HG02870 (cell line): ENCODE data around the gene CAT.

Experiments used
- ATAC-seq: cut with Tn5 transposase; IDR thresholded peaks from one replicate; pipeline ENCODE4 v1.9.1; 2021; ENCODE audit warnings: mild to moderate bottlenecking, moderate library complexity; ENCODE audit not compliant: unreplicated experiment

CAT gene

DNA sequence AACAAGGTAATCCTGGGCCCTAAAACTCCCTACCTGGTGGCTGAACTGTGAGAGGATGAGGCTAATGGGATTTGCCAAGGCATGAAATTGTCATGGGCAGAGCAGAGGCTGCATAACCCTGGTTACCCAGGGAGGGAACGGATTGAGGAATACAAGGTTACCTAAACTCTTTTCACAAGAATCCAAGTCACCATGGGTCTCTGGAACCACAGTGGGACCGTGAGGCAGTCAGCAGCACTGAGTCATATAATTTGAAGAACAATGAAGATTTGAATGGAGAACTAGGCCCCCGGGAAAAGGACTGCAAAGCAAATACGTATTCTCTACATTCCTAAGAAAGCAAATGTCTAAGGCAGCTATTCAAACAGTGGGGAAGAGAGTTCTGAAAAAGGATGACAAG is 19.8 kb downstream of the CAT start:
- ATAC-seq = no peak

DNA sequence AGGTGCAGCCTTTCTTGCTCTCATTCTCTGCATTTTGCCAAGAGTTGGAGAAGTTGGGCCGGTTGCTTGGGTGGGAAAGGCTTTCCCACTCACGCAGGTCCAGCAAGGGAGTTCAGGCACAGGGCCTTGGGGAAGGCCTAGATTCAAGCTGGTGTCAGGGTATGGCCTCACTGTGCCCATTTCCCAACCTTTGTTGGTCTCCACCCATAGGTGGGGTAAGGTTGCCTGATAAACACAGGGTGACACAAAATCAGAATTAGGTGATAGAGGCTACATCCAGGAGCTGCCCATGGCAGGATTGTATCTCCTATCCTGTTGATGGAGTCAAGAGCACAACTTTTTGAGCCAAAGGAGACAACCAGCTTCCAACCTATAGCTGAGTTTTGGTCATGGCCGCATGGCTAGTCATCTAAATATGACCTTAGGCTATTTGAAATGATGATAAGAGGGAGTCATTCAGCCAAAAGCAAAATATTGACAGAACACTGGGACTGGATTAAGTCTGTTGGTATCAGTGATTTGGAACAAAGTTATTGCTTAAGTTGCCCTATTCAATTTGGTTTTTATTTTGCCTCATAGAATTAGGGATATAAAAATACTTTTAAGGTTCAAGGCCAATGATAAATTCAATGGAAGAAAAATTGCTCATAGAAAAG is 20.9 kb downstream of the CAT start:
- ATAC-seq = no peak

DNA sequence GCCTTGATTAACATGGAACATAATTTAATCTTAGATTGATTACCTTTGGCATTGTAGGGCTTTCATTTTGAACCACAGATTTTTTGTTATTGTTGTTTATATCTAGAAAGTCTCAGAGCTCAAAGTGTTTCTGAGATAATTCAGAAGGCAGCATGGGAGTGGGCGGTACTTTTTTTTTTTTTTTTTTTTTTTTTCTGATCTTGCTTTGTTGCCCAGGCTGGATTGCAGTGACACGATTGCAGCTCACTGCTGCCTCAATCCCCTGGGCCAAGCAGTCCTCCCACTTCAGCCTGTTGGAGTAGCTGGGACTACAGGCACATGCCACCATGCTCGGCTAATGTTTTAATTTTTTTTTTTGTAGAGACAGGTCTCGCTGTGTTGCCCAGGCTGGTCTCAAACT is 21.5 kb downstream of the CAT start:
- ATAC-seq = no peak

DNA sequence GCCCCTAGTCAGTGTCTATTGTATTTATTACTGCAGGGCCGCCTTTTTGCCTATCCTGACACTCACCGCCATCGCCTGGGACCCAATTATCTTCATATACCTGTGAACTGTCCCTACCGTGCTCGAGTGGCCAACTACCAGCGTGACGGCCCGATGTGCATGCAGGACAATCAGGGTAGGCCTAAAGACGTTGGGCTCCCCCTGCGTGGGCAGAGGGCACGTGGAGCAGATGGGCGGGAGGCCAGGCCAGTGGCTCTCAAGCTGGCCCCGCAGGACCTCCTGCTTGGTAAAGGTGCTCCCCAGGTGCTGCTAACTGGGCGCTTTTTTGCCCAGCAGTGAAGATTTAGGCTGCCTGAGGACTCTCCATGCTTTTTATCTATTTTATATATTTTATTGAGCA is 22.5 kb downstream of the CAT start:
- no peak for ATAC-seq

DNA sequence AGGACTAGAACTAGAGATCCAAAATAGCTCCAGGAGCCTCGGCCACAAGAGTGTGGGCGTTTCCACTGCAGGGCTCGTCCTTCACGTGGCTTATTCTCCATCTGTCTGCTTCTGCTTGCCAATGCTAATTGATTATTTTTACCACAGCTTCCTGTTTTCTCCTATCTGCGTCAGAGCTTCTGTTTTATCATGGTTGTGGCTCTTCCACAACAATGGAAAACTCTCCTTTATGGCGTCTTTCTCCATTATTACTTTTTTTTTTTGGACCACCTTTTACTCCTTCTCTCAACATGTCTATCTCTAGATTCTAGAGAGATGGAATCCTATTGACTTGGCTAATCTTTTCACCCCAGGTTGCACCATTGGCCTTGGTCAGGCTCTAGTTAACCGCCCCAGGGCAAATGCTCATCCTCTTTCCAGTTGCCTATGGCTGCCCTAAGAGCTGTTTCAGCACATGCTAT is 25.9 kb downstream of the CAT start:
- ATAC-seq = no peak

DNA sequence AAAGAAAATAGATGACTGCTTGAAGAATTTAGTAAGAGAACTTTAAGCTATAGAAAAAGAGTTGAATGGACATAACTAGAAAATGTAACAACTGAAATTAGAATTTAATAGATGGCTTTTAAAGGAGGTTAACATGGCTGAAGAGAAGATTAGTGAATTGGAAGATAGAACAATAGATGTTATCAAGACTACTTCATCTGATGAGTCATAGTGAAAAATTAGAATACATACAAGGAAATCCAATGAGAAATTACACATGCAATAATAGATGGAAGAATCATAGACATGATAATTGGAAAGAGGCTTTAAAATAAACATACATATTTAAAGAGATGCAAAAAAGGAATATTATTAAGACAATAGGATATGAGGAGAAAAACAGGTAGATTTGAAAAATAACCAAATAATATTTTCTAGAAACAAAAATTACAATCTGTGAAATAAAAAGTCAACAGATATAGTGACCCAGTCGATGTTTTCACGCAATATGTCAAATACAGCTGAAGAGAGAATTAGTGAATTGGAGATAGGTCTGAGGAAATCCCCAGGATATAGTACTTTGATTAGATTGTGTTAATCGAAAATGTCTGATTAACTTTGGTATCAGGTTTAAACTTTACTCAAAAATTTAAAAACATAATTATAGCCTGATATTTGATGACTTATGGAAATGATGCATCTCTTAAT is 28.2 kb downstream of the CAT start:
- ATAC-seq = no peak

DNA sequence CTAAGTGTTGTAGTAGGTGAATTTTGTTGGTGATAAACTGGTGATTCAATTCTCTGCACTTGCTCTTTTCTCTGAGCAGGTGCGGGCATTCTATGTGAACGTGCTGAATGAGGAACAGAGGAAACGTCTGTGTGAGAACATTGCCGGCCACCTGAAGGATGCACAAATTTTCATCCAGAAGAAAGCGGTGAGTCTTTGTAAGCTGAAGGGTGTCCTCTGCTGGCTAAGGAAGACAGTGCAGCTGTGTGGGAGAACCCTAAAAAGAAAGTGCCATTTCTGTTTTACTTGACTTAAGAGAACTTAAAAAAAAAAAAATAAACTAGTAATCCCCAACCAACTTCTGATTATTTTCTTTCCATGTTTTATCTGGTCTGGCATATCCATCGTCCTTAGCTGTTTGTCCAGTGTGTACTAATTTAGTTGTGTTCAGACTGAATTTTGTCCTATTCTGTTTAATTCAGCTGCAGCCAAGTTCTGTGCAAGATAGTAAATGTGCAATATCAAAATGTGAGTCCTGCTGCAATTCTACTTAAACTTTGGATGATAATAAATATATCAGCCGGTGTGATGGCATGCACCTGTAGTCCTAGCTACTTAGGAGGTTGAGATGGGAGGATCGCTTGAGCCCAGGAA is 29.6 kb downstream of the CAT start:
- no peak for ATAC-seq

DNA sequence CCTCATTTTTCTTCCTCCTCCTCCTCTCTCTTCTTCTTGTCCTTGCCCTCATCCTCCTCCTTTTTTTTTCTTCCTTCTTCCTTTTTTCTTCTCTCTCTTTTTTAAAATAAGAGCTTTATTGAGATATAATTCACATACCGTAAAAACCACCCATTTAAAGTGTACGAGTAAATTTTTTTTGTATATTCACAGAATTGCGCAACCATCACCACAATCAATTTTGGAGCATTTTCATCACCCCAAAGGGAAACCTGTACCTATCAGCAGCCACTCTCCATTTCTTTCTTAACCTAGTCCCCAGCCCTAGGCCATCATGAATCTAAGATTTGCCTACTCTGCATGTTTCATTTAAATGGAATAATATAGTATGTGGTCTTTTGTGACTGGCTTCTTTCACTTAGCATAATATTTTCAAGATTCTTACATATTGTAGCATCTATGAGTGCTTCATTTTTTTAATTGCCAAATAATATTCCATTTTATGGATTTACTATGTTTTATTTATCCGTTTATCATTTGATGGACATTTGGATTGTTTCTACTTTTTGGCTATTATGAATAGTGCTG is 35.0 kb downstream of the CAT start:
- no peak for ATAC-seq

DNA sequence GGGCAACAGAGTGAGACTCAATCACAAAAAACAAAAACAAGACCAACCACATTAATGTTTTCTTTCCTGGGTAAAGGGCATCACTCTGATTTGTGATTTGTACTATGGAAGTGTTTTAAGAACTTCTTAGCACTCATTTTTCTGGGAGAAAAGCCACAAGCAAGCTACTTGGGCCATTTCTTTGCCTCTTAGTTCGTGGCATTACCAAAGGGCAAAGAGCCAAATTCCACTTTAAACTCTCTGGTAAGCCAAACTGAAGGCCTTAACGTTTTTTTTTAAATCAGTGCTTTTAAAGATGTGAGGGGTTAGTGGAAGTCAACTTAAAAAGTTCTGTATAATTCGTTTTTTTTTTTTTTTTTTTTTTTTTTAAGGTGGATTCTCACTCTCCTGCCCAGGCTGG is 36.9 kb downstream of the CAT start:
- ATAC-seq = no peak

DNA sequence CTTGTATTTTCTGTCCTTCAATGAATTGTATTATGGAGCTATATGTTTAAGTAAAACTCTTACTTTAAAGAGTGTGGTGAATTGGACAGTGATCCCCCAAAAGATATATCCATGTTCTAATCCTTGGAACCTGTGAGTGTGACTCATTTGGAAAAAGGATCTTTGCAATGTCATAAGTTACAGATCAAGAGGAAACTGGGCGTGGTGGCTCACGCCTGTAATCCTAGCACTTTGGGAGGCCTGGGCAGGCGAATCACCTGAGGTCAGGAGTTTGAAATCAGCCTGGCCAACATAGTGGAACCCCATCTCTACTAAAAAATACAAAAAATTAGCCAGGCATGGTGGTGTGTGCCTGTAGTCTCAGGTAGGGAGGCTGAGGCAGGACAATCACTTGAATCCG is 38.1 kb downstream of the CAT start:
- ATAC-seq = no peak

DNA sequence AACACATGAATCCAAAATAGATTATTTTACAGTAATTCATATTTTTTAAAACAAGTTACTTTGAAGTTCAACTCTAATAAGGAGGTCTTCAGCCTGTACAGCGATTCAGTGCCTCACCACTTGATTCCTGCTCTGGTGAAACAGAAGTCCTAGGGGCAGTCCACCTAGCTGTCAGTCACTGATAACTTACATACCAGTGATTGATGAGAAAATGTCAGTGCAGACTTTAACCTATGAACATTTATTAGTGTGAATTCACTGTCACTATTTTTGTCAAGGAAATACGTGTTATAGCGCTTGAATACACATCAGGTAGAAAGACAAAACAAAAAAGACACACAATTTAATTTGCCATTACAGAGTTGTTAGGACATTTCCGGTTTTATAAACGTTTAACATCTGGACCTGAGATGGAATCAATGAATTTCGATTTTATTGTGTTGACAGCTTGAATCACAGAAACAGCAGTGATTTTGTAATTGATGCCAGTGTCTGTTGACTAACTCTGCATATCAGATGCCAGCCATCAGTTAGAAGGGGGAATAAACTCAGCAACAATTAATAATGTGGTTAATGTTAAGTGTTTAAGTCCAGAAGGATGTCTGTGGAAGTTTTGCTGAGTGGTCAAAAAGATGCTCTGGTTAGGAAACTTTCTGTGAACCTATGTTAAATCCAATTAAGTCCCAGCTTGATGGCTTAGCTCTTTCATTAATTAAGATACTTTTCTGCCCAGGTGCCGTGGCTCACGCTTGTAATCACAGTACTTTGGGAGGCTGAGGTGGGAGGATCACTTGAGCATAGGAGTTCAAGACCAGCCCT is 40.3 kb downstream of the CAT start:
- ATAC-seq = no peak

DNA sequence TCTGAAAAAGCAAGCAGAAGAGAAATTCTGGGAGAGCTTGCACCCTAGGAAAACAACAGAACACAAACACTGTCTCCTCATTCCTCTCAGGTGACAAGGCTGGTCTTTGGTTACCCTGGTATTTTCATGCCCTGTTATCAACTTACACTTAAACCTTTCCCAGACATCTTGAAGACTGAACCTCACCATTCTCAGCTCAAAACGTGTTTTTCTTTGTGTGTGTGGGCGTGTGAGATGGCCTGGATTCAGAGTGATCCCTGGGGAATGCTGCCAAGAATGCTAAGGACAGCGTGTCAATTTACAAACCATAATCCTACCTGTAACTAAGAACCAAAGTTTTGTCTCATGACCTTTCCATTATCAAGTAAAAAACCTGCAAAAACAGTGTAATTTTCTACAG is 41.6 kb downstream of the CAT start:
- ATAC-seq = no peak

DNA sequence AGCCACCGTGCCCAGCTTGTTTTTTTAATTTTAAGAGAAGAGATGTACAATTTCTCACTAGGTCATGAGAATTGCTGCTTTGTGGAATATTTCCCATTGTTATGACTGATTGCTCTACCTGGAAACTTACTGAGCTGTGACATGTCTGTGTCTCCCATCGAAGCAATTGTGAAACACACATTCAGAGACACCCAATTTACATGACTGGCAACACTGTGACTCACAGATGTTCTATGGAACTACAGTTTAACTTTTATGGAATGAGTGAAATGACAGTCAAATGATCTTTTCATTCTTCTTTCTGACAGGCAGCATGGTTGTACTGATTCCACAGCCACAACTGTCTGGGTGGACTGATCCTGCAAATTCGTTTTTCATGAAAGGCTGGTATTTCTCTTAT is 42.6 kb downstream of the CAT start:
- no peak for ATAC-seq

DNA sequence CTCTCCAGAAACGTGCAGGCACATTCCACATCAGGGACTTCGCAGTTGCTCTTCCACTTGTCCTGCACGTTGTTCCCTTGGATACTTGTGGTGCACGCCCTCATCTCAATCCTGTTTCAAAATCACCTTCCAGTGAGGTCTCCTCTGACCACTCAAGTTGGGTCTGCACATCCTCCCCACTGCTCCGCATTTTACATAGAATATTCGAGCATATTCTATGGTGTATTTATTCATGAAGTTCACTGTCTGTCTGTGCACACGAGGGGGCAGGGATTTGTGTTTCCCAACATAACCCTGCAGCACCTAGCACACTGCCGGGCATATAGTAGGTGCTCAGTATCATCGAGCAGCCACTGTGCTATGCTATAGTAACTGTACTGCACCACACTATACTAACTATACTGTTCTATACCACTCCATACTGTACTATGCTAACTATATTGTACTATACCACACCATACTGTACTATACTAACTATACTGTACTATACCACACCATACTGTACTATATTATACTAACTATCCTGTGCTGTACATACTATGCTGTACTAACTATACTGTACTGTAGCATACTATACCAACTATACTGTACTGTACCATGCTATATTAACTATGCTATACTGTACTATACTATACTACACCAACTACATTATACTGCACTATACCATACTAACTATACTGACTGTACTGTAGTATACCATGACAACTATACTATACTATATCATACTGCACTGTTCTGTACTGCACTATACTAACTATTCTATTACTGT is 44.6 kb downstream of the CAT start:
- ATAC-seq = no peak

DNA sequence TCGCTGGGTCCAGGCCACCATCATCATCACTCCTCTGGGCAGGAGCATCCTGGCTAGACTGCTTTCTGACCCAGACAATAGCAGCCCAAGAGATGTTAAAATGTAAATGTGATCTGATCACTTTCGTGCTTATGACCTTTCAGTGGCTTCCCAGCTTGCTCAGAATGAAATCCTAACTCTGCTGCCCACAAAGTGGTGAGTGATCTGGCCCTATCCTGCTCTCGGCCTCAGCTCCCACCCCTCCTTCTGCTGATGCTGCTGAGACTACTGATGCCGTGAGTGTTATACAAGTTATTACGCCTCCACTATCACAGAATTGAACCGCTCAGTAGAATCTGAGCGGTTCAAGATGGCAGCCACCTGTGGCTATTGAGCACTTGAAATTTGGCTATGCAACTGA is 48.7 kb downstream of the CAT start:
- peak; percentile 81 for ATAC-seq

DNA sequence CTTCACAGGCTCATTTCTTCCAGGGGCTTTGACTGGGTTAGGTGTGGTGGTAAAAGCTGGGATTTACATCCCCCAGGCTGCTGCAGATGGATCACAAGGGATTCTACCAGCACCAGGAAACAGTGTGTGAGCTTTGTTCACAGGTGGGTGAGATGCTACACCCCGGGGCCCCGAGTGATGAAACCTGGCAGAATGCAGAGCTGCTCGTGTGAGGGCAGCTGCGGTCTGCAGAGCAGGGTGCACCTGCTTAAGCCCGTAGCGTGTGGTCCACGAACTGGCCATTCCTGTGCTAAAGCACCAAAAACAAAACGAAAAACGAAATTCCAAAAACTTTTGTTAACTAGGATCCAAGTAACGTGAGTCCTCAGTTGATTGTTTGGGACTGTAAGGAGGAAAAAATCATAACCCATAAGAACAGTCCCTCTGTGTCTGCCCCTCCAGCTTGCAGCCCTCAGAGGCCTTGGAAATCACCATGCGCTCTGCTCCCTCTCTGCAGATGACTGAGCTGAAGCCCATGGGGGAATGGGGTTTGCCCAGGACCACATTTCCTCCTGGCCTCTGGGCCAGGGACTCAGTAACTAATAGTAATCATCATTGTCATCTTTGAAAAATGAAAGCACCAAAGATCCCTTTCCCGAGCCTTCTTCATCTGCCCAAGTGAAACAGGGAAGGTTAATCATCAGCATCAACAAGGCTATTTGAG is 50.3 kb downstream of the CAT start:
- no peak for ATAC-seq

DNA sequence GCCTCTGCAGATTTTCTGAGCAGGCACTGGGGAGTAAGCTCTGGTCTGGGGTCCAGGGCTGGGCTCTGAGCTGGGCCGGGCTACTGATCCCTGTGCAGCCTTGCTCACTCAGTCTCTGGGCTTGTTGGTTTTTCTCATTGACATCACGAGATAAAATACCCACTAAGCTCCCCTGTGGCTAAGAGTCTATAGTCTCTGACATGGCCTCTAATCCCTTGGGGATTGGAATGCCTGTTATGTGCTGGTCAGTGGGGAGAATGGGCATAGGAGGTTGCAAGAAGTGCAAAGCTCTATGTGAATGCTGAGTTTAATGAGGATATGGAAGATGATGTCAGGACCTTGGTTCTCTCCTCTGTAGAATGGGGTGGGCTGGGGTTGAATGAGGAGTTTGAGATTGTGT is 51.6 kb downstream of the CAT start:
- ATAC-seq = no peak

DNA sequence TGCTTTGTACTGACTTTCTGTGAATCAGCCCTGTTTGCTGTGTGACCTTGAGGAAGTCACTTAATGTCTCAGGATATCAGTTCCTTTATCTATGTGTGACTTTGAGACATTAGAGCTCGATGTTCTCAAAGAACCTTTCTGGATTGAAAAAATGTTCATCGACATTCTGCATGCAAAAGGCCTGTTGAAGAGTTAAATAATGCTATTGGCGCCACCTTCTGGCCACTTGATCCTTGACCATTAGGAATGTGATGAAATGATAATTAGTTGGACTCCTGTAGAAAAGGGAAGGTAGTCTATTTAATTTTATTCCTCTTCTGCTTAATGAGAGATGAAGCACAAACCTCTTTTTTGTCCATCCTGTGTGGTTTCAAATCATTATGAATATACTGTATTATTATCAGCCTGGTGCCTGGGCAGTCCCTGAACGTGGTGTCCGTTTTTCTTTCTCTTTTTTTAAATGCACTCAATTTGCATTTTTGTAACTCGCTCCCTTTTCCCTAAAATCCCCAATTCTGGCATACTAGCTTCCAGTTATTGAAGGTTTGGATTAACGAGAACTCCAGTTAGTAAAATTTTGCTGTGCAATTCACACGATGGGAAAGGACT is 54.2 kb downstream of the CAT start:
- no peak for ATAC-seq

DNA sequence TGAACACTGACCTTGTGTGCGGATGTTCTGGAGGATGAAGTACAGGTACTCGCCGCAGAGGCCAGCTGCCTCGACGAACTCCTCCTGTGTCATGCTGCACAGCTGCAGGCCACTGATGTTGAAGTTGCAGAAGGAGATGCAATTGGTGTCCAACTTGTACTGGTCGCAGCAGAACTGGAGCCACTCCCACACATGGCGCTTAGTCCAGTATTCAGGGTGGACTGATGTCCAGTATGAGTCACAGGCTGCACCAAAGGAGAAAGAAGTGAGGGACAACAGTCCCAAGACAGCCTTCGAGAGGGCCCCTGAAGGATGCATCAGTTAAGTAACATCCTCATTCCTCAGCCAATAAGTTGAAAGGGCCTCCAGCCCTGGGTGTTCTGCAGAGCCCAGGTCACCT is 54.7 kb downstream of the CAT start:
- no peak for ATAC-seq
